Esophagus muscularis mucosa (tissue), 3 donors: ENCODE results near the gene ALS2CL.

Experiments used
- CTCF ChIP-seq, 3 experiments: fragments of 200-600 bp in 2 of 3; fragments of 450-650 bp in 1 of 3; sonication (generic) in 2 of 3; IDR thresholded peaks; one replicate each; pipeline ENCODE4 v1.5.1; 2017 to 2019; ENCODE audit warnings: antibody characterized with exemption in 3 of 3, mild to moderate bottlenecking in 2 of 3, moderate library complexity in 1 of 3
- POLR2A ChIP-seq: fragments of 450-650 bp; IDR thresholded peaks from one replicate; pipeline ENCODE4 v1.6.1; 2017; ENCODE audit warnings: antibody characterized with exemption, moderate library complexity, mild to moderate bottlenecking, low read depth

GRCh38 chr3:46705022-46705530 is 11.6 kb upstream of the ALS2CL start:
- TF ChIP-seq CTCF (IDR thresholded peaks at IDR 0.05) (peak; percentile 91 to 99 (median 97)), POLR2A (no peak)
